GM19240 (cell line): ENCODE data around the gene KIF2A.
A peak's percentile ranks its signal among the peaks of the same experiment; 100 is the strongest.

Source experiments
- DNase-seq: peaks from one replicate; pipeline ENCODE4 v3.0.0; 2011; ENCODE audit warnings: low spot score; ENCODE audit not compliant: insufficient read length

KIF2A gene

DNA sequence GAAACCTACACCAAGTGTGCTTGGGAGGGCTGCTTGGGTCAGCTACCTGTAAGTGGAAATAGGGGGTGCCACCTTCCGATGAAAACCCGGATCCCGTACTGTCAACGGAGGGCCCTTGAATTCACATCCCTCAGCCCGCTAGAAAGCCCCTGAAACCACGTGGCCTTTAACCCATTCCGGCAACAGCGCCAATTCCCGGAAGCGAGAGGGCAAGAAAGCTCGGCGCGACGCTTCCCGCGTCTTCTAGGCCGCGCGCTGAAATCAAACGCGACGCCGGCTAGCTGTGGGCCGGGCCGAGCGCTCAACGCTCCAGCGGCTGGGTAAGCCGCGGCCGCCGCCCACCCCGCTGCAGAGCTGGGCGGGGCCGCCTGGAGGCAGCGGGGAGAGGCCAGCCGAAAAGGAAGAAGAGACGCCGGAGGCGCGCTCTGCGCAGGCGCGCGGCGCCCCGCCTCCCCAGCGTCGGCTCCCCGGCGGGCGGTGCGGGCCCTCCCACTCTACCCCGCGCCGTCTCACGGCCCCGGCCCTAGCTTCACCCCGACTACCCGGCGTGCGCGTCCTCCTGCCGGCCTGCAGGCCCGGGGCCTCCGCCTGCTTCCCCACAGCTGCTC is at the start of gene KIF2A:
KIF2A (plus strand) TSS at position 492 of the 608 bp plus-strand sequence. CDS start 267 bp downstream, outside the sequence.
- DNase-seq, result peak; percentile 78

DNA sequence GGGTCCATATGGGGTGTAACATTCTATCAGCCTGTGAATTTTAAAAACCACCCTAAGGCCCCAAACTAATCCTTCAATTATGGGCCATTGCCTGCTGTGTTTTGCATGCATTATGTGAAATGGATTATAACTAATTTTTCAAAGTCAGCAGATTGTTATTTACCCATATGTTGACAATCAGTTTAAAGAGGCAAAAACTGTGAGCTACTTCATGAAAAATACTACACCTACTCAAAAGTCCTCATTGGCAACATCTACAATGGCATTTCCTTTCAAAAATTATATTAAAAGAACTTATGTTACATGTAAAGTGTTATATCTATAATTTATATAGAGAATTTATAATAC is 49.0 kb upstream of the KIF2A start:
- DNase-seq, result no peak

DNA sequence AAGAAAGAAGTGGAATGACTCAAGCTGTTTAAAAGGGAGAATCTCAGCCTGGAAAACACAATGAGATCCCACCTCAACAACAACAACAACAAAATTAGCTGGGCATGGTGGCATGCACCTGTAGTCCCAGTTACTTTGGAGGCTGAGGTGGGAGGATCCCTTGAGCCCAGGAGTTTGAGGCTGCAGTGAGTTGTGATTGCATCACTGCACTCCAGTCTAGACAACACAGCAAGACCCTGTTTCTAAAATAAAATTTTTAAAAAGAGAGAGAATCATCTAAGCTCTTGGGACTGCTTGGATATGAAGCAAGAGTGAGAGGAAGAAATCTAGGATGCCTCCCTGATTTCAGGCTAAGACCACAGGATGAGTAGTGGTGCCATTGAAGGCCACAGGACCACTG is 47.4 kb upstream of the KIF2A start:
- DNase-seq, result no peak

DNA sequence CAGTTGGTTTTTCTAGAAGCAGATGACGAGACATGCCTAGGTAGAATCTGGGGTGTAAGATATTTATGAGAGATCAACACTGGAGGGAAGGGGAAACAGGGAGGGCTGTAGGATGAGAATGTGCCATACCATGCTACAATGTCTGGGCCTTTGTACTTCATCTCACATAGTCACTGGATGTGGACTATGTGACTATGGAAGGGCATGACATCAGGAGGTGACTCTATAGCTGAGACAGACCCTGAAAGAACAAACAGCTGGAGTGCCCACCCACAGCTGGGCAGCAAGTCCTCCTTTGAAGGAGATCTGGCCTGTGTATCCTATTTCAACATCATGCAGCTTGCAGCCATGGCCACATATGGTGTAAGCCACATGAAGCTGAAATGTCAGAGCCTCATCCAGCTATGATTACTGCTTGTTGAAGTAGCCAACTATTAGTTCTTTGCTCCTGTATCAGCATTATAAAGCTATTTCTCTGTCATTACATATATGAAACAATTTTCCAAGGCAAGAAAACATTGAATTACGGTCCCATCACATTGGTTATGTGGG is 46.2 kb upstream of the KIF2A start:
- DNase-seq, result no peak

DNA sequence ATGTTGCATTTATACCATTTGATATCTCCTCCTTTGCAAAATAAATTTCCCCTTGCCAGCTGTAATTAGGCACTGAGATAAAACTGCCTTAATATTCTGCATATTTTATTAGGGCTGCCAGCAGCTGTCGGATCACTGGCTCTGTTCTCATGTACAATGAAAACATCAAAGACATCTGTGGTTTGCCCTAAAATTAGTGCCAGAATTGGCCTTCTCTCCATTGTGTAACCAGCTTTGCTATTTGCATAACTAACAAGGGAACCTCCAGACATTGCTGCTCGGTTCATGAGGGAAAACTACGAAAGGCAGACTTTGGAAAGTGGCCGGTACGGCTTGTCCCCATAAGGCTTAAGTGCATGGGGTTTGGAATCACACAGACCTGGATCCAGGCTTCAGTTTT is 45.5 kb upstream of the KIF2A start:
- DNase-seq, result no peak

DNA sequence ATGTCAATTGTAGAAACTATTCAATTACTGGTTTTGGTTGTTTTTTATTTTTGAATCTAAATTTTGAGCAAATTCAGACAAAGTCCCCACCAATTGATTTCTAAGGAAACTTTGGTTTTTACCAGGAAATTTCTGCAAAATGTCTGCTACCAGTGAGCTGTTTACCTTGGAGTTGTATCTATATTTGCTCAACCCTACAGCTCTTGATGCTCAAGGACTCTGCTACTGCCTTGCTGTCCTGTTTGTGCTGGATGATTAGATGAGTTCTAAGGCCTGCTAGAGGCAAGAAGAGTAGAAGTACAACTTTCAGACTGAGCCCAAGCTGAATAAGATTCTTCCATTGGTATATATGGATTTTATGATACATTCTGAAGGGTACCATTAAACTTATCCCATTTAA is 42.6 kb upstream of the KIF2A start:
- no peak for DNase-seq

DNA sequence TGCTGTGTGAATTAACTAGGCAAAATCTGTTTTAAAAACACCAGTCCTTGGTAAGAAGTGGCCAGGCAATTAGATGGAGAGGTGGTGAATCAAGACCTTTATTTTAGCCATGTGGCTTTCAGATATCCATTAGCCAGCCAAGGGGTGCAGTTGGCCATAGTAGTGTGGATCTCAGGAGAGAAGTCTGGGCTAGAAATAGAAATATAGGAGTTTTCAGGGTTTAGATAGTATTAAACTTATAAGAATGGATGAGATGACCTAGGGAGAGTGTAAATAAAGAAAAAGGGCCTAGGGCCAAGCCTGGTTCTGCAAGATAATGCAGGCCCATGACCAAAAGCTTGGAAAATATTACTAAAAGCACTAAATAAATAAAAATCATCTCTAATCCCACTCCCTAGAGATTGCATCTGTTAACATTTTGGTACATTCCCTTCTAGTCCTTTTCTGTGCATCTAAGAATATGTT is 40.3 kb upstream of the KIF2A start:
- no peak for DNase-seq

DNA sequence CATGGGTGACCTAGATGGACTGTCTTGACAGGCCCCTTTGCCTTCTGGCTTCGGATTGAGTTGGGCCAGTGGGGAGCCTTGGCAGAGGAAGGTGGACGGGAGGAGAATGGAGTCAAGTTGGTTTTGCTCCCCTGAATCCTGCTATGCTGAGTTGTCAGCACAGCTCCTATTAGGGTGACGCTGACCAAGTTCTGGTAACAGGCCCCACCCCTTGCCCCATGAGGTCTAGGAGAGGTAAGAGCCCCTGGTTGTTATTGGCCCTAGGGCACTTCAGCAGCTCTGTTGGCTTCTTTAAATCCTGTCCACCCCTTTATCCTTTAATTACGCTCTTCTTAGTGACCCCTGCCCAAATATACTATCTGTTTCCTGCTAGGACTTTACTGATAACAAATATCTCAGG is 39.4 kb upstream of the KIF2A start:
- DNase-seq, result no peak

DNA sequence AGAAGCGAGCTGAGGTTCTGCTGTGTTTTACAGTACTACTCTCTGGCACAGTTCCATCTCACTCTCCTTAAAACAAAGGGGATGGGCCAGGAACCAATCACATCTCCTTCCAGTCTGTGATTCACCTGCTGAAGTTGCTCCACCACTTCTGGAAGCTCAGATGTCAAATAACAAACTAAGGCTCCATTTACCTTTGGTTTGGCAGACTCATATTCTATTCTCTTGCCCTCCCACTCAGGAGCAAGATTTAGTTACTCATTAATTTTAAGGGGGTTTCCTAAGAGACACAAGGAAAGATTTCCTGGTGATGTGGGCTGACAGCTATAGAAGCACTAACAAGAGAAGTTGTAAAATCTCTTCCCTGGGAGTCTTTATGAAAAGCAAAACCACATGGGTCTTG is 37.8 kb upstream of the KIF2A start:
- DNase-seq, result no peak

DNA sequence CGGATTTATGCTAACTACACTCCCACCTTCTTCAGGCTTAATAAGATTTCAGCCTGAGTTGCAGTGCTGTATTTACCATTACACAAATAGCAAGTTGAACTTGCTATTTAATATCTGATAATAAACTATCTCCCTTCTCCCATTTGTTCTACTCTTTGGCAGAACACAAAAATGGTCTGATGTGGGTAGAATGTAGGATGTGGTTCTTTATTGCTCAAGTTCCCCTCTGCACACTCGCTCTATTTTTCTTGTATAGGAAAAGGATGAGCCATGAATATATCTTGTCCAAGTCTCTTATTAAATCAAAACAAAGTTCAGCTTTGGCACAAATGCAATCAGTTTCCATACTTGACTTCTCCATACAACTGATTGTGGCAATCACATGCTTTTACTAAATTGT is 37.2 kb upstream of the KIF2A start:
- no peak for DNase-seq

DNA sequence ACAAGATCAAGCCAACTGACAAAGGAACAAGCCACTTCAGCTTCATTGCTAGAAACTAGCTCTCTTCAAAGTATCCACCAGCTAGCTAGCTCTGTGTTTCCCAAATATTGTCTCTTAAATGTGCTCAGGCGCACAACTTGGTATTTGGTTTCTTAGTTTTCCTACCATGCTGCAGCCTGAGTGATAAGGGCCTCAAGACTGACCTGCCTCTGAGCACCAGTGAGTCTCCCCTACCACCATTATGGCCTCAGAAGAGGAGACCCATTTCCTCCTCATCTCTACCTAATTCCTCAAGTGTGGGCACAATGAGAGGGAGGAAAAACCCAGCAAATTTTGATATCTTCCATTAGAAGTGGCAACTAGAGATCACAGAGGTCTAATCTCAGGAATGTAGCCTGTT is 34.6 kb upstream of the KIF2A start:
- no peak for DNase-seq

DNA sequence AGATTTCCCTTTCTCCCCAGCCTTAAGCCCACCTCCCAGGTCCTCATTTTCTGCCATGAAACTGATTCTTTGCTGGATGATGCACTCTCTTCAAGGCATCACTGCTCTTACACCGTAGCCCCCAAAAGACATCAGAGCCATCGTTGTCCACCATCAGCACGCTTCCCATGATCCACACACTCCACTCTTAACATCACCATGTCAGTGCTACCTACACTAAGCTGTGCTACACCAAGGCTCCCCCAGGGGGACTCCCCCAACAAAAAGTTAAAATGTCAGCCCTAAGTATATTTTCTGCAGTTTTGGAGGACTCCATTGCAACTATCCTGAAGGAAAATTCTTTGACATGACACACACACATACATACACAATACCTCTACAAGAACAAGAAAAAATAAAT is 34.1 kb upstream of the KIF2A start:
- DNase-seq, result no peak

DNA sequence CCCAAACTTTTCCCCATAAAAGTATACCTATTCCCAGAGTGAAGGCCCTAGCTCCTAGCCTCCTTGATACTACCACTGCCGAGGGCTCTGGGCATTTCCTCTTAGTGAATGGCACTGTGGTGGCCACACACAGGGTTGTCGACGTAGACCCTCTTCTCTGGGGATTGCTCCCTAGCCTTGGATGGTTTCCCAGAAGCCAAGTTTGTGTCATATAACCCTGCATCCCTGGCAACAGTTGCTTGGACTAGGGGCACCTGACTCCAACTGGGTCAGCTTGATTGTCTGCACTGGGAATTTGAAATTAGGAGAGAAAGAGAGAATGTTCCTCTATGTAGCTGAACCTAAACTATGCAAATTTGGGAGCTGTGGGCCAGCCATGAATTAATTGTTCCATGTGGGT is 32.3 kb upstream of the KIF2A start:
- DNase-seq, result no peak

DNA sequence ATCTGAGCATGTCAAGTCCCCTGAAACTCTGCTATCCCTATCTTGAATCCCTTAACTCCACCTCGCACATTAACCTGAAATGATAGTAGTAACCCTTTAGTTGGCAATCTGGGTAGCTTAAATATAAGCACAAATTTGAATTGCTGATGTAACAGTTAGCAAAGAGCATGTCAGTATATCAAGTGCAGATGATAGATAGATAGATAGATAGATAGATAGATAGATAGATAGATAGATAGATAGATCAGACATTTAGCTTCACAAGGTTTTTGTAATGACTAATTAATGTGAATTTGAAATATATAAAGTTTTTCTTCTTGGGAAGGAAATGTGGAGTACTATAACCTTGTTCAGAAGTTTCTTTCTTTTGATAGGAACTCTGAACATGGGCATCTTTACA is 30.4 kb upstream of the KIF2A start:
- DNase-seq, result no peak

DNA sequence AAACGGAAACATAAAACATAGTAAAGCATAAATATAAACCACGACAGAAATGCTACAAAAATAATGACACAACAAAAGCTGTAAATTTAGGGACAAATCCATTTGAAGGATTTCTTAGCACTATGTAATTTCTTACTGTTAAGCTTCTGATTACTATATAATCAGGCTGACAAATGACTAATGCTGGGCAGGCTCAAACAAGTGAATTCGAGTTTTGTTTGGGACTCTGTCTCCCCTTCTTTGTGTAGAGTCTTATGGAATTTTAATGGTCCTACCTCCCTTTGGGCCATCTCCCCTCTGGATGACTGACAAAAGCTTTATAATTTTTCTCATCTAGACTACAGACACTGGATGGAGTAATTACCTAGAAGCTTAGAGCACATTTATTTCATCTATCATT is 24.6 kb upstream of the KIF2A start:
- DNase-seq, result no peak

DNA sequence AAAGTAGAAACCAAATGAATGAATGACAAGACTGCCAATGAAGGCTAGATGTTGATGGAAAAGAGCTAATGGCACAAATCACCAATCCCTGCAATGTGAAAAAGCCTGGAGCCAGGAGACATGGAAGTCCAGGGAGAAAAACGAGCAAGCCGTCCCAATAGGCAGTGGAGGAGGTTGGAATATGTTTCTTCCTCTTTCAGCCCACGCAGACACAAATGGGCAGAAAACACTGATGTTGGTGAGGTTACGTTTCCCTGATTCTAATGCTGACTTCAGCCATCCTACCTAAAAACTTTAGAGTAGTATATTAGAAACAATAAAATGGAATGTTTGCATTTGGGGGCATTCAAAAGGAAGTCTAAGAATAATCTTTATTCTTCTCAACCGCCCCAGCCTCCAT is 23.9 kb upstream of the KIF2A start:
- no peak for DNase-seq

DNA sequence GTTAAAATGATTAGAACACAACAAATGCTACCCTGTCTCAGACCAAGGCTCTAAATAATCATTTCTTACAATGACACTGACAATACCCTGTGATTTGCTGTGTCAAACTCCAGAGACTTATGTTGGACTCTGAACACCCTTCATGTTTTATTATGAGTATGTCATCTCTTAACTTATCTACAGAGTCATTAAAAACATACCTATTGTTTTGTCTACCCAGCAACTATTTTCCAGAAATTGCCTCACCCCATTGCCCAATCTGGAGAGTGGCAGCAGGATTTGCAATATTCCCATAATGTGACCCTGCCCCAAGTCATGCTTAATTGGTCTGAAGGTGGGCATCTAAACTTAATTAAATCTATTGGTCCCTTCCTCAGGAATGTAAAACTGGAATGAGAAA is 23.0 kb upstream of the KIF2A start:
- DNase-seq, result no peak

DNA sequence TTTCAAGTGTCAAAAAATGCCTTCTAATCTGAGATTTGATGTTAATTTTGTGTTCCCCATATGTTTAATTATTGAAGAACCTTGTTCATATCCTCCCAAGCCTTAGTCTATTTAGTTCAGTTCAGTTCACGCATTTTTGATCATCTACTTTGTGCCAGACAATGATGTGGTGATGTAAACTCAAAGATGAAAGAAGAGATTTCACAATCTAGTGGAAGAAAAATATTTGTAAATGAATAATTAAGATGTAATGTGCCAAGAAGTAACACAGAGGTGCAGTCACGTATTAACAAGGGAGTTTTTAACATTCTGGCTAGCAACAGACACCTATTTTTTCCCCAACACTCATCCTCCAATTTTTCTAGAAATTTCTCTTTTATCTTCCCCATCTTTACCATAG is 22.1 kb upstream of the KIF2A start:
- no peak for DNase-seq

DNA sequence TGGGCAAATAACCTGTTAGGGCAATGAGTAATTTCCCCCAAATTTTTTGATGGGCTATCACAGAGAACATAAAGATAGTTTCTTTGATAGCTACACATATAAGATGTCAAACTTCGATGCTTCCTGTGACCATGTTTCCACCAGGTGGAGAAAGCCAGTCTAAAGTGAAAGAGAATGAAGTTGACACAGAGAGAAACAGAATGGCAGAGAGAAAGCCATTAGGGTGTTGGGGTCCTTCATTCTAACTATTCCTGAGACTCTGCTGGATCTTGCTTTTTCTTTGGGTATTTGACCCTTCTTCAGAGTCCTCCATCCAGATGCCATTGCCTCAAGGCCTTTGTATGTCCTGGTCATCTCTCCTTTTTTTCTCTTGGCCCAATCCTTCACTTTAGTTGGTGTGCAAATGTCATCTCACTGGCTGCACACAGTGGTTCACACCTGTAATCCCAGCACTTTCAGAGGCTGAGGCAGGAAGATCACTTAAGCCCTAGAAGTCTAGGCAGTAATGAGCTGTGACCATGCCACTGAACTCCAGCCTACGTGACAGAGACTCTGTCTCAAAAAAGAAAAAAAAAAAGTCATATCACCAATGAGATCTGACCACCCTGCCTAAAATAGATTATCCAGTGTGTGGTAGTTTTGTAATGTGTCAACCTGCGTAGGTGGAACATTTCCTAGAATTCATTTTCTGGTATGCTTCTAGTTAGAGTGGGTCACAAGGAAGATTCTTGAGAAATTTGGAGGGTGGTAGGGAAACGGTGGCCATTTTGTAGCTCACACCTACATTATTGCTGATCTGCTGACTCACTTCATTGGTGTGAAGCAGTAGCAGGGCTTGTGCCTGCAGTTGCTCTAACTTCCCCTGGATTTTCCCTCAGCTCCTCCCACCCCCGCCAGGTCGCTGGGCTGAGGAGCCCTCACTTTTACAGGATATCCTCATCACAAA is 20.8 kb upstream of the KIF2A start:
- DNase-seq, result no peak

DNA sequence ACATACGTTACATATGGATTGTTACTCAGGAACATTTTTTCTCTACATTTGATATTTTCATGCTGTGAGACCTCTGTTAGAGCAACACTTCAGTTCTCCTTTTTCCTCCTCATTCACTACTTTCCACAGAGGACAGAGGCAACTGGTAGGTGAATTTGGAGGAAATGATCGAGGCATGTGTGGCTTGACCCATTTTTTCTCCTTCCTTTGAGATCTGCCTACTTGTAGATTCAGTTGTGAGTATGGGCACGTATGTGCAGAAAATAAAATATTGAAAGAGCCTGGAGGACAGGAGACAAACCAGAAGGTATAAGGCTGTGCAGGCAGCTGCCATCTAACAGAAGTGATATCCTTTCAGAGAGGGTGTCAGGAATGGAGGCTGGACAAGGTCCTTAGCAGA is 19.2 kb upstream of the KIF2A start:
- no peak for DNase-seq

DNA sequence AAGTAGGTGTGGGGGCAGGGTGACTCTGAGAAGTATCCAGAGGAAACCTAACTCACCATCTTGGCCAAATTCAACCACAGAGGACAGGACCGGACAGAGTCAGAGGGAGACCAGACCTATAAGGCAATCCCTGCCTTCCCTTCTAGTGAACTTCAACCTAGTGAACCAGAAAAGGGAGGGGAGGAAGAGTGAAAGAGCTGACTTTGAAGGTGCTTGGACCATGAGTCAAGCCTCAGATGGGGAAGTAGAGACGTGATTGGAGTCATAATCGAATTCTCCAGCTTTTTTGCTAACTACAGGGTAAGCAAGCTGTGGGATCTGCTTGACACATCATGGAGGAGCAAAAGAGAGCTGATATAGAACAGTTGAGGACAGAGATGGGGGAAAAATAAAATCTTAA is 18.8 kb upstream of the KIF2A start:
- no peak for DNase-seq

DNA sequence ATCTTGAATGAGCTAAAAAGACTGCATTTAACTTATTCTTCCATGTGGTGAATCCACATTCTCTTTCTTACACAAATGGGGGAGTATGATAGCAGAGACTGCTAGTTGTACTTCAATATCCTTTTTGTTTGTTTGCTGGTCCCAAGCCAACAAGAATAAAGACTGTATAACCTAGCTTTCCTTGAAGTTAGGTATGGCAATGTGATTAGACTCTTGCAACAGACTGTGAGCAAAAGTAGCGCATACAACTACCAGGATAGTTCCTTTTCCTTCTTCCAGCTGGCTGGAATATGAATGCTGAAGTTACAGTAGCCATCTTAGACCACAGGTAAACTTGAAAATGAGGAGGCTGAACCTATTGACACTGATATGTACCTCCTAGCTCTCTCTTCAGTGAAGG is 17.9 kb upstream of the KIF2A start:
- DNase-seq, result no peak

DNA sequence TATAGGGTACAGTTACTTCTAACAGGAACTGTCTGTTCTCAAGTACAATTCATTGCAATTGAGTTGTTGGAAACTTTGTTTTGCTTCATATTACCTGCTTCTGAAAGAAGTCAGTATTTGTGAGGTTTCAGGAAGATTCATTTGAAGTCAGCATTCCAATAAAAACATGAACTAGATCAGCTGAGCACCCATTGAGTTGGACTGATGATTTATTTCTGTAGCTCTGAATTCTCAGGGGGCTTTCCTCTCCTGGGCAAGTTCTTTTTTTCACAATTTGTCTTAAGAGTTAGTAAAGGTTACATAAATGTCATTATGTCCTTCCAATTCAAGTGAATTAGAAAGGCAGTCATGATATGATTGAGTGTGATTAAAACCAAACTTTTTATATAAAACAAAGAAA is 16.2 kb upstream of the KIF2A start:
- DNase-seq, result no peak
